ENCODE data around the gene FOXF1. TPM values are rescaled to one million over a fixed set of nuclear protein-coding genes. Genes with fewer than 3 reads are reported as not detected.

The FOXF1 gene
- total RNA-seq, 2 experiments from 2014 or later = not detected

- H3K27me3 Mint-ChIP-seq = no peaks in the 10 kb centered on the region
- H3K4me1 Mint-ChIP-seq (ENCODE audit: low read depth) = no peaks in the 10 kb centered on the region
- H3K9me3 Mint-ChIP-seq = no peaks in the 10 kb centered on the region
- POLR2A ChIA-PET = interaction anchor here (0.7 kb wide), 1 partner anchor 236 kb away, joined by 3 read pairs; no protein-coding TSS in a partner anchor
- no peak overlapping the region for H3K27ac Mint-ChIP-seq
- ATAC-seq (no peak), DNase-seq (no peak)
- TF ChIP-seq CTCF (IDR thresholded peaks at IDR 0.05) = no peak
- H3K36me3 Mint-ChIP-seq (ENCODE audit: low read depth) = peaks cover 6% of the 10 kb centered on the region
- no peak overlapping the region for H3K4me3 Mint-ChIP-seq
- CTCF ChIA-PET = no interaction called here
- intact Hi-C loops (cut with micrococcal nuclease) = no loop called here
Measured at GRCh38 chr16:86530251-86531190, 20.2 kb downstream of the FOXF1 start.

- no peak for TF ChIP-seq CTCF (IDR thresholded peaks at IDR 0.05)
- ChIA-PET CTCF (interaction anchor here (1.2 kb wide), 1 partner anchor 11 kb away, joined by 3 read pairs; no protein-coding TSS in a partner anchor), POLR2A (no interaction called here)
- no peak overlapping the region for H3K4me3 Mint-ChIP-seq
- ATAC-seq (no peak), DNase-seq (no peak)
- H3K36me3 Mint-ChIP-seq (ENCODE audit: low read depth) = peaks cover 6% of the 10 kb centered on the region
- intact Hi-C loops (cut with micrococcal nuclease) = no loop called here
- no peaks in the 10 kb centered on the region for H3K9me3 Mint-ChIP-seq
- no peaks in the 10 kb centered on the region for H3K27me3 Mint-ChIP-seq
- H3K27ac Mint-ChIP-seq = no peak overlapping the region
- no peaks in the 10 kb centered on the region for H3K4me1 Mint-ChIP-seq (ENCODE audit: low read depth)
Measured at GRCh38 chr16:86531191-86531545, 20.8 kb downstream of the FOXF1 start.

- POLR2A ChIA-PET = no interaction called here
Measured at GRCh38 chr16:86531641-86532525, 21.6 kb downstream of the FOXF1 start.

GRCh38 chr16:86532526-86532815 is 22.1 kb downstream of the FOXF1 start:
- Mint-ChIP-seq H3K9me3 (no peaks in the 10 kb centered on the region), H3K4me3 (no peak overlapping the region), H3K27ac (no peak overlapping the region), H3K27me3 (no peaks in the 10 kb centered on the region), H3K4me1 (ENCODE audit: low read depth) (no peaks in the 10 kb centered on the region), H3K36me3 (ENCODE audit: low read depth) (peaks cover 6% of the 10 kb centered on the region)
- no peak for DNase-seq
- POLR2A ChIA-PET = no interaction called here
- intact Hi-C loops (cut with micrococcal nuclease) = no loop called here
- no peak for ATAC-seq
- no peak for TF ChIP-seq CTCF (IDR thresholded peaks at IDR 0.05)
- CTCF ChIA-PET = interaction anchor here (1.2 kb wide), 1 partner anchor 12 kb away, joined by 3 read pairs; no protein-coding TSS in a partner anchor

More at GRCh38 chr16:86531641-86532525, 21.6 kb downstream of the FOXF1 start:
- no peaks in the 10 kb centered on the region for H3K4me1 Mint-ChIP-seq (ENCODE audit: low read depth)
- peaks cover 6% of the 10 kb centered on the region for H3K36me3 Mint-ChIP-seq (ENCODE audit: low read depth)
- H3K27ac Mint-ChIP-seq = no peak overlapping the region
- CTCF ChIA-PET = interaction anchor here (1.2 kb wide), 1 partner anchor 12 kb away, joined by 3 read pairs; no protein-coding TSS in a partner anchor
- TF ChIP-seq CTCF (IDR thresholded peaks at IDR 0.05) = no peak
- intact Hi-C loops (cut with micrococcal nuclease) = no loop called here
- H3K4me3 Mint-ChIP-seq = no peak overlapping the region
- no peak for ATAC-seq
- no peaks in the 10 kb centered on the region for H3K9me3 Mint-ChIP-seq
- no peaks in the 10 kb centered on the region for H3K27me3 Mint-ChIP-seq
- no peak for DNase-seq
